GM12878 (cell line): ENCODE results near the gene GPX7. TPM values are rescaled to one million over a fixed set of nuclear protein-coding genes. Genes with fewer than 3 reads are reported as not detected.
"Not testable (repeated sequence)": the region's sequence is repeated elsewhere in the genome, so short reads cannot be mapped to it uniquely, and the experiment has no call there.

ENCODE experiments used
- ATAC-seq: fragments of 200-7000 bp; cut with Tn5 transposase; 3 replicates; pipeline ENCODE4 v1.9.1; 2020; ENCODE audit warnings: mild to moderate bottlenecking, moderate library complexity
- BruUV-seq: library from RNA; stranded (reverse); fragments of 400-500 nt; replicated peaks from 2 replicates; lab custom pipeline; 2021; lab: Mats Ljungman, UMichigan
- CTCF ChIA-PET: fragments of 300-600 bp; sonication (Branson Sonifier 250); formaldehyde crosslinking; extraction: SDS; loops from one replicate; lab custom pipeline; 2021; ENCODE audit warnings: inconsistent platforms; lab: Yijun Ruan, JAX
- POLR2A ChIA-PET: fragments of 350-600 bp; formaldehyde crosslinking; extraction: SDS; loops from one replicate; lab custom pipeline; 2021; ENCODE audit warnings: inconsistent platforms; lab: Charles Lee
- RAD21 ChIA-PET: fragments of 300-600 bp; sonication (Branson Sonifier 250); formaldehyde crosslinking; loops from one replicate; lab custom pipeline; 2023; ENCODE audit warnings: antibody characterized with exemption; ENCODE audit not compliant: unreplicated experiment; lab: Charles Lee
- SMC1A ChIA-PET: fragments of 300-600 bp; sonication (Branson Sonifier 250); formaldehyde crosslinking; loops from one replicate; lab custom pipeline; 2023; ENCODE audit not compliant: unreplicated experiment, uncharacterized antibody; lab: Charles Lee
- DNase-seq: peaks from one replicate; pipeline ENCODE4 v3.0.0-alpha.2; 2011; ENCODE audit warnings: low read depth, low spot score
- FAIRE-seq: peaks from 3 replicates; lab custom pipeline; 2011; peaks lifted over from hg19 to GRCh38; lab: Jason Lieb, UNC
- H2AFZ ChIP-seq: 2 replicates; pipeline ENCODE4 v1.6.0; 2011; ENCODE audit warnings: low read depth, low read length, control low read depth; ENCODE audit not compliant: control insufficient read depth
- H3K27ac ChIP-seq: 2 replicates; pipeline ENCODE4 v1.5.1; 2011; ENCODE audit warnings: control low read depth; ENCODE audit not compliant: control insufficient read depth, insufficient read depth
- H3K27me3 ChIP-seq, 2 experiments: replicated peaks in 1 of 2; 2 replicates each; pipeline versions ENCODE4 v1.6.0 to v1.6.1; 2011; ENCODE audit warnings: low read length in 1 of 2; ENCODE audit not compliant: control insufficient read depth in 2 of 2, insufficient read depth in 2 of 2
- H3K36me3 ChIP-seq, 2 experiments: 2 replicates each; pipeline ENCODE4 v1.5.1; 2011; ENCODE audit warnings: low read length in 1 of 2; ENCODE audit not compliant: control insufficient read depth in 2 of 2, insufficient read depth in 2 of 2
- H3K4me1 ChIP-seq: 2 replicates; pipeline ENCODE4 v1.6.1; 2011; ENCODE audit warnings: mild to moderate bottlenecking, low read length, moderate library complexity, mixed read lengths; ENCODE audit not compliant: control insufficient read depth, insufficient read depth
- H3K4me2 ChIP-seq: 2 replicates; pipeline ENCODE4 v1.6.0; 2011; ENCODE audit warnings: control low read depth; ENCODE audit not compliant: control insufficient read depth, insufficient read depth
- H3K4me3 ChIP-seq: fragments of 200-600 bp; sonication (generic); 2 replicates; pipeline ENCODE4 v1.5.1; 2016
- H3K79me2 ChIP-seq: 2 replicates; pipeline ENCODE4 v1.6.0; 2011; ENCODE audit warnings: low read length; ENCODE audit not compliant: control insufficient read depth, insufficient read depth
- H3K9ac ChIP-seq: 2 replicates; pipeline ENCODE4 v1.8.0; 2011; ENCODE audit warnings: low read length, control low read depth, mixed read lengths; ENCODE audit not compliant: control insufficient read depth, insufficient read depth
- H3K9me3 ChIP-seq: replicated peaks from 3 replicates; pipeline ENCODE4 v1.5.1; 2011; ENCODE audit warnings: mild to moderate bottlenecking, low read length; ENCODE audit not compliant: control insufficient read depth, insufficient read depth
- H4K20me1 ChIP-seq: 2 replicates; pipeline ENCODE4 v1.6.0; 2011; ENCODE audit not compliant: control insufficient read depth, insufficient read depth
- BACH1 ChIP-seq: fragments of 450-650 bp; IDR thresholded peaks from 2 replicates; pipeline ENCODE4 v1.6.1; 2017; ENCODE audit warnings: mild to moderate bottlenecking, borderline replicate concordance
- CBX3 ChIP-seq: fragments of 200-600 bp; sonication (generic); IDR thresholded peaks from 2 replicates; pipeline ENCODE4 v1.6.1; 2016; ENCODE audit warnings: low read depth, borderline replicate concordance
- EED ChIP-seq: sonication (generic); IDR thresholded peaks from 2 replicates; pipeline ENCODE4 v1.6.1; 2016; ENCODE audit warnings: antibody characterized with exemption, low read depth
- RB1 ChIP-seq: fragments of 450-650 bp; formaldehyde crosslinking; IDR thresholded peaks from 2 replicates; pipeline ENCODE4 v1.6.1; 2017; ENCODE audit warnings: mild to moderate bottlenecking, borderline replicate concordance
- REST ChIP-seq: IDR thresholded peaks from 2 replicates; pipeline ENCODE4 v1.6.1; 2012; ENCODE audit warnings: mild to moderate bottlenecking, low read depth, low read length
- ZBED1 ChIP-seq: IDR thresholded peaks from 2 replicates; pipeline ENCODE4 v1.6.1; 2016; ENCODE audit warnings: borderline replicate concordance
- WGBS: methylation state at CpG from one replicate; pipeline ENCODE4 v1.1.6; 2016; ENCODE audit warnings: low lambda C conversion rate; ENCODE audit not compliant: insufficient replicate concordance, insufficient coverage; ENCODE audit errors: missing lambda C conversion rate; 5-methylcytosine and 5-hydroxymethylcytosine counted together
- in situ Hi-C: fragments of 300-500 bp; cut with MboI; formaldehyde crosslinking; loops from 9 replicates; pipeline ENCODE4 v1.14.3; 2018; ENCODE audit warnings: mixed read lengths
- intact Hi-C: fragments of 100-400 bp; cut with micrococcal nuclease; formaldehyde crosslinking; loops from one replicate; pipeline ENCODE4 v1.14.2; 2022; ENCODE audit not compliant: unreplicated experiment
- polyA plus RNA-seq, 11 experiments: library from polyadenylated mRNA; depleted of rRNA in 4 of 11; unstranded in 6 of 11; stranded (reverse) in 5 of 11; fragments of >200 nt; fragmentation: Nextera tagmentation in 4 of 11; fragmentation: Illumina TruSeq in 1 of 11; extraction: Ambion mirVana in 4 of 11; extraction: Trizol in 1 of 11; gene quantifications; 1 replicate in 1 of 11; 2 replicates in 10 of 11; pipeline versions ENCODE4 v1.2.1 to v1.2.3, GENCODE V29; 2011 to 2016; ENCODE audit warnings: inconsistent platforms in 2 of 11, missing spikeins in 2 of 11, low read depth in 1 of 11
- total RNA-seq, 4 experiments: library from RNA; depleted of rRNA in 3 of 4; stranded (reverse); fragments of >200 nt in 3 of 4; fragmentation: Illumina TruSeq in 1 of 4; extraction: Trizol in 1 of 4; gene quantifications; 2 replicates each; pipeline versions ENCODE4 v1.2.1 to v1.2.3, GENCODE V29; 2013 to 2021
- TF ChIP-seq, protein P1 (sequence below): fragments of 150-350 bp; IDR thresholded peaks from 2 replicates; pipeline ENCODE4 v1.6.1; 2016; ENCODE audit warnings: low read depth, low read length

Gene GPX7
- total and polyA plus RNA-seq, 10 of the 15 experiments (the other 5 are each of a cell fraction or from before 2014, with no cell fraction given) = 1.9 to 4.2 (median 2.5) TPM; not detected in 1

DNA sequence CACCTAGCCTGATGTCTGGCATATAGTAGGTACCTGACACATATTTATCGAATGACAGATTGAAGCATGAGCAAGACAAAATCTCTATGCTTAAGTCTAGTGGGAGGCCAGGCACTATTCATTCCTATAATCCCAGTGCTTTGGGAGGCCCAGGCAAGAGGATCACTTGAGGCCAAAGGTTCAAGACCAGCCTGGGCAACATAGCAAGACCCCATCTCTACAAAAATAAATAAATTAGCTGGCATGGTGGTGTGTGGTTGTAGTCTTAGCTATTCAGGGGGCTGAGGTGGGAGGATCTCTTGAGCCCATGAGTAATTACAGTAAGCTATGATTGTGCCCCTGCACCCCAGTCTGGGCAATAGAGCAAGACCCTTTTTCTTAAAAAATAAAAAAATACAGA is 26.1 kb upstream of the GPX7 start (continued):
- no peak for TF ChIP-seq BACH1

GRCh38 chr1:52578066-52578465 is 24.1 kb upstream of the GPX7 start:
- BruUV-seq, H3K79me2 ChIP-seq, H3K4me1 ChIP-seq, H3K27ac ChIP-seq, H3K9ac ChIP-seq, FAIRE-seq, ATAC-seq, H4K20me1 ChIP-seq, DNase-seq, CTCF ChIA-PET, H3K27me3 ChIP-seq, H3K9me3 ChIP-seq, H3K4me3 ChIP-seq, H2AFZ ChIP-seq, H3K4me2 ChIP-seq, intact Hi-C loops, H3K36me3 ChIP-seq, RAD21 ChIA-PET, in situ Hi-C loops: not testable (repeated sequence)
- ChIA-PET SMC1A (interaction anchor here (0.6 to 1.2 kb wide), 2 partner anchors 10 to 17 kb away, joined by 3 to 4 read pairs; no protein-coding TSS in a partner anchor), POLR2A (interaction anchor here (0.6 kb wide), 1 partner anchor 142 kb away, joined by 3 read pairs; no protein-coding TSS in a partner anchor)
- WGBS = 30% methylated on average over 3 of the region's 3 CpGs

GRCh38 chr1:52579415-52579814 is 22.8 kb upstream of the GPX7 start:
- Histone ChIP-seq H4K20me1 (no peaks in the 10 kb centered on the region), H3K36me3 (no peaks in the 10 kb centered on the region), H3K4me3 (no peak overlapping the region), H3K4me2 (no peak overlapping the region), H3K4me1 (no peaks in the 10 kb centered on the region), H2AFZ (no peak overlapping the region), H3K27ac (no peak overlapping the region), H3K27me3 (no peaks in the 10 kb centered on the region; a peak in 2 of 4 replicates), H3K9me3 (no peaks in the 10 kb centered on the region), H3K9ac (no peak overlapping the region), H3K79me2 (no peaks in the 10 kb centered on the region)
- SMC1A ChIA-PET = no interaction called here
- CTCF ChIA-PET = interaction anchor here (1.1 kb wide), 1 partner anchor 14 kb away, joined by 3 read pairs; no protein-coding TSS in a partner anchor
- in situ Hi-C loops = no loop called here
- POLR2A ChIA-PET = interaction anchor here (0.6 kb wide), 1 partner anchor 116 kb away, joined by 6 read pairs; no protein-coding TSS in a partner anchor
- ATAC-seq (no peak), DNase-seq (no peak), FAIRE-seq (no peak)
- WGBS = 10% methylated on average over 2 of the region's 2 CpGs
- no TSS peak for BruUV-seq
- intact Hi-C loops = no loop called here
- RAD21 ChIA-PET = no interaction called here
- TF ChIP-seq RB1 = no peak
- TF ChIP-seq, protein P1, sequence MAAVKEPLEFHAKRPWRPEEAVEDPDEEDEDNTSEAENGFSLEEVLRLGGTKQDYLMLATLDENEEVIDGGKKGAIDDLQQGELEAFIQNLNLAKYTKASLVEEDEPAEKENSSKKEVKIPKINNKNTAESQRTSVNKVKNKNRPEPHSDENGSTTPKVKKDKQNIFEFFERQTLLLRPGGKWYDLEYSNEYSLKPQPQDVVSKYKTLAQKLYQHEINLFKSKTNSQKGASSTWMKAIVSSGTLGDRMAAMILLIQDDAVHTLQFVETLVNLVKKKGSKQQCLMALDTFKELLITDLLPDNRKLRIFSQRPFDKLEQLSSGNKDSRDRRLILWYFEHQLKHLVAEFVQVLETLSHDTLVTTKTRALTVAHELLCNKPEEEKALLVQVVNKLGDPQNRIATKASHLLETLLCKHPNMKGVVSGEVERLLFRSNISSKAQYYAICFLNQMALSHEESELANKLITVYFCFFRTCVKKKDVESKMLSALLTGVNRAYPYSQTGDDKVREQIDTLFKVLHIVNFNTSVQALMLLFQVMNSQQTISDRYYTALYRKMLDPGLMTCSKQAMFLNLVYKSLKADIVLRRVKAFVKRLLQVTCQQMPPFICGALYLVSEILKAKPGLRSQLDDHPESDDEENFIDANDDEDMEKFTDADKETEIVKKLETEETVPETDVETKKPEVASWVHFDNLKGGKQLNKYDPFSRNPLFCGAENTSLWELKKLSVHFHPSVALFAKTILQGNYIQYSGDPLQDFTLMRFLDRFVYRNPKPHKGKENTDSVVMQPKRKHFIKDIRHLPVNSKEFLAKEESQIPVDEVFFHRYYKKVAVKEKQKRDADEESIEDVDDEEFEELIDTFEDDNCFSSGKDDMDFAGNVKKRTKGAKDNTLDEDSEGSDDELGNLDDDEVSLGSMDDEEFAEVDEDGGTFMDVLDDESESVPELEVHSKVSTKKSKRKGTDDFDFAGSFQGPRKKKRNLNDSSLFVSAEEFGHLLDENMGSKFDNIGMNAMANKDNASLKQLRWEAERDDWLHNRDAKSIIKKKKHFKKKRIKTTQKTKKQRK = no peak
- TF ChIP-seq CBX3 = no peak
- no peak for TF ChIP-seq EED
- no peak for TF ChIP-seq REST
- no peak for TF ChIP-seq ZBED1
